Measurements from ENCODE around the gene PPP1R3E. TPM values are rescaled to one million over a fixed set of nuclear protein-coding genes. Genes with fewer than 3 reads are reported as not detected.

The PPP1R3E gene
- total RNA-seq, 4 donors from 2014 or later: 5.4 to 6.3 (median 5.5) TPM

- TF ChIP-seq EP300 (IDR thresholded peaks at IDR 0.05): no peak
- TF ChIP-seq, protein P1, sequence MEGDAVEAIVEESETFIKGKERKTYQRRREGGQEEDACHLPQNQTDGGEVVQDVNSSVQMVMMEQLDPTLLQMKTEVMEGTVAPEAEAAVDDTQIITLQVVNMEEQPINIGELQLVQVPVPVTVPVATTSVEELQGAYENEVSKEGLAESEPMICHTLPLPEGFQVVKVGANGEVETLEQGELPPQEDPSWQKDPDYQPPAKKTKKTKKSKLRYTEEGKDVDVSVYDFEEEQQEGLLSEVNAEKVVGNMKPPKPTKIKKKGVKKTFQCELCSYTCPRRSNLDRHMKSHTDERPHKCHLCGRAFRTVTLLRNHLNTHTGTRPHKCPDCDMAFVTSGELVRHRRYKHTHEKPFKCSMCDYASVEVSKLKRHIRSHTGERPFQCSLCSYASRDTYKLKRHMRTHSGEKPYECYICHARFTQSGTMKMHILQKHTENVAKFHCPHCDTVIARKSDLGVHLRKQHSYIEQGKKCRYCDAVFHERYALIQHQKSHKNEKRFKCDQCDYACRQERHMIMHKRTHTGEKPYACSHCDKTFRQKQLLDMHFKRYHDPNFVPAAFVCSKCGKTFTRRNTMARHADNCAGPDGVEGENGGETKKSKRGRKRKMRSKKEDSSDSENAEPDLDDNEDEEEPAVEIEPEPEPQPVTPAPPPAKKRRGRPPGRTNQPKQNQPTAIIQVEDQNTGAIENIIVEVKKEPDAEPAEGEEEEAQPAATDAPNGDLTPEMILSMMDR (IDR thresholded peaks at IDR 0.05): peak; percentile 72 to 88 (median 79)
- TF ChIP-seq POLR2AphosphoS5 (IDR thresholded peaks at IDR 0.05): peak; percentile 57 to 86
- peak; percentile 27 for TF ChIP-seq POLR2A (IDR thresholded peaks at IDR 0.05; ENCODE audit: low read depth)
These were observed 1.2 kb downstream of the PPP1R3E start for GRCh38 chr14:23301288-23301968.

GRCh38 chr14:23300687-23301223 is 1.9 kb downstream of the PPP1R3E start:
- intact Hi-C loops (cut with DNase I): loop anchor here (10.0 kb wide), 2 partner anchors 176 to 1144 kb away; partner anchors contain the start of gene SDR39U1
- H3K4me1 ChIP-seq: peaks cover 30 to 41% (median 36%) of the 10 kb centered on the region in 4 donors
- 1% methylated on average over 12 of the region's 13 CpGs for WGBS
- no peaks in the 10 kb centered on the region for H3K27me3 ChIP-seq
- peak overlapping the region; percentile 94 to 100 (median 99) for H3K27ac ChIP-seq (replicated peaks in 1 of 4)
- peak overlapping the region; percentile 69 to 84 (median 82) for H3K4me3 ChIP-seq
- H3K36me3 ChIP-seq: peaks cover 0 to 23% (median 7%) of the 10 kb centered on the region in 4 donors
- TF ChIP-seq, protein P1 (IDR thresholded peaks at IDR 0.05): peak in 1 of 3 experiments; percentile 13
- no peak for TF ChIP-seq POLR2A (IDR thresholded peaks at IDR 0.05; ENCODE audit: low read depth)
- TF ChIP-seq POLR2AphosphoS5 (IDR thresholded peaks at IDR 0.05): peak in 1 of 2 donors; percentile 66
- no peak for TF ChIP-seq EP300 (IDR thresholded peaks at IDR 0.05)
- DNase-seq (ENCODE audit: extremely low spot score): no peak
- H3K9me3 ChIP-seq: no peaks in the 10 kb centered on the region

More at GRCh38 chr14:23301288-23301968, 1.2 kb downstream of the PPP1R3E start:
- WGBS: 0% methylated on average over 19 of the region's 87 CpGs
- Histone ChIP-seq H3K27me3 (no peaks in the 10 kb centered on the region), H3K4me3 (peak overlapping the region; percentile 69 to 84 (median 82)), H3K36me3 (peaks cover 0 to 23% (median 7%) of the 10 kb centered on the region in 4 donors), H3K9me3 (no peaks in the 10 kb centered on the region), H3K4me1 (peaks cover 35 to 47% (median 43%) of the 10 kb centered on the region in 4 donors), H3K27ac (replicated peaks in 1 of 4) (peak overlapping the region; percentile 94 to 100 (median 99))
- intact Hi-C loops (cut with DNase I): loop anchor here (10.0 kb wide), 2 partner anchors 177 to 1143 kb away; partner anchors contain the start of gene SDR39U1
- DNase-seq (ENCODE audit: extremely low spot score): peak; percentile 99

DNA sequence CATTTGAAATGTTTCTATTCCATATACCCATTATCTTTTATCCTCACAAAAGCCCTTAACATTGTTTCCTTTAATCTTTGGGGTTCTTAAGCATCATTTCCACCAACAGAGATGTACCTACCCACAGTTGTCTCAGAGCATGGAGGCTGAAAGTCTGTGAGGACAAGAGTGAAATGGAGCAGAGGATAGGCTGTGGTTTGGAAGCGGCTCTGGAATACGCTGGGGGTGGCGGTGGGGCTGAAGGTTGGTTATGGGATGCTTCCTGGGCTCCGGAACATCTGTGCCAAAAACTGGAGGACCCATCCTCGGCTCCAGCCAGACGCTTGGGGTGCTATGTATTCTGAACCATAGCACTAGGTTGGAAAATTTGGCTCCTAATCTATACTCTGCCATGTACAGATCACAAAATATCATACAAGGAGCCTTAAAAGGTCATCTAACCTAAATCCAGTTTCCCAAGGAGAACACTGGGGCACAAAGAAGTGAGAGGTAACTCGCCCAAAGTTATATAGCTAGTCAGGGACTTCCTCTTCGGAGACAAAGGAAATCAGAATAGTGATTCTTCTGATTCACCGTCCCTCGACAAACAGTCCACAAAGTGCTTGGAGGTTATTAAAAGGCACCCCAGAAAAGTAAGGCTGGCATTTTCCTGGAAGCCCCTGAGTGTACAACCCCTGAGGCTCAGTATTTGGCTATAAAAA is 2.5 kb downstream of the PPP1R3E start:
- no peaks in the 10 kb centered on the region for H3K9me3 ChIP-seq
- intact Hi-C loops (cut with DNase I): loop anchor here (10.0 kb wide), 2 partner anchors 175 to 1145 kb away; partner anchors contain the start of gene SDR39U1
- WGBS: 72% methylated on average over 10 of the region's 10 CpGs
- H3K4me3 ChIP-seq: peak overlapping the region; percentile 69 to 84 (median 82)
- DNase-seq (ENCODE audit: extremely low spot score): no peak
- peaks cover 27 to 40% (median 35%) of the 10 kb centered on the region in 4 donors for H3K4me1 ChIP-seq
- no peaks in the 10 kb centered on the region for H3K27me3 ChIP-seq
- peak overlapping the region; percentile 94 to 100 (median 99) for H3K27ac ChIP-seq (replicated peaks in 1 of 4)
- no peak for TF ChIP-seq POLR2A (IDR thresholded peaks at IDR 0.05; ENCODE audit: low read depth)
- TF ChIP-seq, protein P1 (IDR thresholded peaks at IDR 0.05): no peak
- TF ChIP-seq POLR2AphosphoS5 (IDR thresholded peaks at IDR 0.05): no peak
- TF ChIP-seq EP300 (IDR thresholded peaks at IDR 0.05): no peak
- H3K36me3 ChIP-seq: peaks cover 0 to 23% (median 7%) of the 10 kb centered on the region in 4 donors

- Histone ChIP-seq H3K27ac (replicated peaks in 1 of 4) (peak overlapping the region; percentile 94 to 100 (median 99)), H3K4me1 (peaks cover 31 to 47% (median 41%) of the 10 kb centered on the region in 4 donors), H3K4me3 (no peak overlapping the region), H3K27me3 (no peaks in the 10 kb centered on the region), H3K36me3 (peaks cover 0 to 23% (median 7%) of the 10 kb centered on the region in 4 donors), H3K9me3 (no peaks in the 10 kb centered on the region)
- intact Hi-C loops (cut with DNase I): no loop called here
- 85% methylated on average over 2 of the region's 2 CpGs for WGBS
- DNase-seq (ENCODE audit: extremely low spot score): no peak
- TF ChIP-seq POLR2AphosphoS5 (IDR thresholded peaks at IDR 0.05): no peak
- TF ChIP-seq POLR2A (IDR thresholded peaks at IDR 0.05; ENCODE audit: low read depth): no peak
- TF ChIP-seq, protein P1 (IDR thresholded peaks at IDR 0.05): peak in 1 of 3 experiments; percentile 13
- no peak for TF ChIP-seq EP300 (IDR thresholded peaks at IDR 0.05)
These were observed 3.3 kb downstream of the PPP1R3E start for GRCh38 chr14:23299211-23299957.
